SK-N-SH treated with all-trans-retinoic acid at 6 μM for 48 hours (cell line): ENCODE data around the gene GNS.

ENCODE experiments used
- CSDC2 ChIP-seq: fragments of 250-450 bp; sonication (Bioruptor Pico); IDR thresholded peaks from 2 replicates; pipeline ENCODE4 v1.5.0; 2020; ENCODE audit warnings: mild to moderate bottlenecking, moderate library complexity
- OSR1 ChIP-seq: fragments of 250-450 bp; sonication (Bioruptor Pico); IDR thresholded peaks from 2 replicates; pipeline ENCODE4 v1.8.0; 2022; ENCODE audit warnings: moderate library complexity, mild to moderate bottlenecking, inconsistent platforms
- TCF4 ChIP-seq: fragments of 250-450 bp; sonication (Bioruptor Pico); IDR thresholded peaks from 2 replicates; pipeline ENCODE4 v1.8.0; 2021; ENCODE audit warnings: mild to moderate bottlenecking, moderate library complexity, borderline replicate concordance

DNA sequence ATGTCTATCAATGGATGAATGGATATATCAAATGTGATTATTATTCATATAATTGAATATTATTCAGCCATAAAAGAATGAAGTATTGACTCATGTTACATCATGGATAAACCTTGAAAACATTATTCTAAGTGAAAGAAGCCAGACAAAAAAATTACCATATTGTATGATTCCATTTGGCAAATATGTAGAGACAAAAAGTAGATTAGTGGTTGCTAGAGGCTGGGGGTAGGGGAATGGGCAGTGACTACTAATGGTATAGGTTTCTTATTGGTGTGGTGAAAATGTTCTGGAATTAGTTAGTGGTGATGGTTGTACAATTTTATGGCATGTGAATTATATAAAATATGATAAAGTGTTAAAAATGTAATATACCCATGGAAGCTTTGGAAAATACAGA is 31.8 kb upstream of the GNS start:
- TF ChIP-seq TCF4 = no peak
- no peak for TF ChIP-seq OSR1 (CRISPR knock-in tag)
- TF ChIP-seq CSDC2 (CRISPR knock-in tag) = no peak
